Pancreas (tissue), 10 donors: ENCODE results near the gene PTRH2. TPM values are rescaled to one million over a fixed set of nuclear protein-coding genes. Genes with fewer than 3 reads are reported as not detected.

ENCODE experiments used
- ATAC-seq, 4 donors: fragments of 200-7000 bp; cut with Tn5 transposase; one replicate each; pipeline versions ENCODE4 v1.8.0 to v1.9.1; 2020; ENCODE audit warnings: mild to moderate bottlenecking in 4 of 4, moderate library complexity in 4 of 4
- DNase-seq, 6 donors: peaks; one replicate each; pipeline ENCODE4 v3.0.0-alpha.2; 2020
- FAIRE-seq: peaks from 2 replicates; lab custom pipeline; 2012; peaks lifted over from hg19 to GRCh38; lab: Jason Lieb, UNC
- H3K27ac ChIP-seq, 4 donors: fragments of 200-600 bp; sonication (generic); 1 replicate in 3 of 4; 2 replicates in 1 of 4; pipeline versions ENCODE4 v1.5.0 to v1.8.0; 2020
- H3K27me3 ChIP-seq, 4 donors: fragments of 200-600 bp; one replicate each; pipeline ENCODE4 v1.8.0; 2021
- H3K36me3 ChIP-seq, 3 donors: fragments of 200-600 bp; sonication (generic) in 1 of 3; one replicate each; pipeline versions ENCODE4 v1.5.0 to v1.8.0; 2020 to 2021
- H3K4me1 ChIP-seq, 3 donors: fragments of 200-600 bp; one replicate each; pipeline ENCODE4 v1.8.0; 2021
- H3K4me3 ChIP-seq, 4 donors: fragments of 200-600 bp; sonication (generic) in 2 of 4; one replicate each; pipeline versions ENCODE4 v1.5.0 to v1.8.0; 2020 to 2021
- H3K9me3 ChIP-seq, 4 donors: fragments of 200-600 bp; one replicate each; pipeline ENCODE4 v1.8.0; 2021
- WGBS, 2 donors: extraction: QIAGEN DNeasy Blood & Tissue Kit; methylation state at CpG; one replicate each; pipeline ENCODE4 v1.1.7; 2013; 5-methylcytosine and 5-hydroxymethylcytosine counted together
- intact Hi-C, 3 donors: fragments of 100-400 bp; cut with DNase I; formaldehyde crosslinking; loops; one replicate each; pipeline versions ENCODE4 v1.11.1 to v1.14.2; 2022
- polyA plus RNA-seq, 2 donors: library from polyadenylated mRNA; stranded (reverse); fragments of 200-250 nt; gene quantifications; one replicate each; pipeline ENCODE4 v1.2.3, GENCODE V29; 2013
- total RNA-seq, 6 donors: library from RNA; stranded (reverse); fragmentation: NEBNext Ultra II Directional in 4 of 6; extraction: Animal tissue kit (Norgen Biotek cat#: 25700) in 4 of 6; gene quantifications; one replicate each; pipeline versions ENCODE4 v1.2.1 to v1.2.4, GENCODE V29; 2021 to 2023
- TF ChIP-seq, protein P1 (sequence below), 4 donors: fragments of 200-600 bp; sonication (generic) in 3 of 4; IDR thresholded peaks; one replicate each; pipeline versions ENCODE4 v1.5.0 to v1.8.0; 2021; ENCODE audit warnings: antibody characterized with exemption in 4 of 4
- donor health status: healthy with polysubstance abuse.
- donor health status: DM: no; HTN: no; CAD: no; lungs with moderate emphysema.
- donor health status: DM: no; HTN: no; CAD: no.
- donor health status: control.
- donor health status: control.
- donor health status: Bipolar disorder and iron deficiency.
- donor health status: DM: yes; HTN: yes; CAD: no.
- donor health status: DM: no; HTN: no; CAD: no.
- donor health status: DM: no; HTN: no; CAD: no.
- donor health status: DM: yes; HTN: yes; CAD: no.

PTRH2 gene
- total and polyA plus RNA-seq, 8 donors: 5.5 to 23.8 (median 9.5) TPM

DNA sequence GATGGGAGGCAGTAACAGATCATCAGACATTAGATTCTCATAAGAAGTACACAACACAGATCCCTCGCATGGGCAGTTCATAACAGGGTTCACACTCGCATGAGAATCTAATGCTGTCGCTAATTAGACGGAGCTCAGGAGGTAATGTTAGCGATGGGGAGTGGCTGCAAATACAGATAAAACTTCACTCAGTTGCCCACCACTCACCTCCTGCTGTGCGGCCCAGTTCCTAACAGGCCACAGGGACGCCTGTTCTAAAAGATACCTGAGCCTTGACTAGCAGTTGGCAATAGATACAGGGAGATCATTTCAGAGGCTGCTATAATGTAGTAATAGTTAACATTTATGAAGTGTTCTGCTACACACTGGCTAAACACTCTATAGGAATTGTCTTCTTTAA lies 4.9 kb downstream of the PTRH2 start:
- FAIRE-seq (no peak), DNase-seq (no peak), ATAC-seq (no peak)
- intact Hi-C loops: no loop called here
- H3K36me3 ChIP-seq: peaks cover 0 to 7% (median 0%) of the 10 kb centered on the region in 3 donors
- 94 to 97% methylated on average over 7 of the region's 7 CpGs for WGBS, 2 donors
- H3K4me3 ChIP-seq: no peak overlapping the region
- H3K4me1 ChIP-seq: peaks cover 3 to 16% (median 3%) of the 10 kb centered on the region in 3 donors
- no peak overlapping the region for H3K27ac ChIP-seq
- H3K9me3 ChIP-seq: no peaks in the 10 kb centered on the region
- H3K27me3 ChIP-seq: no peaks in the 10 kb centered on the region
- TF ChIP-seq, protein P1, sequence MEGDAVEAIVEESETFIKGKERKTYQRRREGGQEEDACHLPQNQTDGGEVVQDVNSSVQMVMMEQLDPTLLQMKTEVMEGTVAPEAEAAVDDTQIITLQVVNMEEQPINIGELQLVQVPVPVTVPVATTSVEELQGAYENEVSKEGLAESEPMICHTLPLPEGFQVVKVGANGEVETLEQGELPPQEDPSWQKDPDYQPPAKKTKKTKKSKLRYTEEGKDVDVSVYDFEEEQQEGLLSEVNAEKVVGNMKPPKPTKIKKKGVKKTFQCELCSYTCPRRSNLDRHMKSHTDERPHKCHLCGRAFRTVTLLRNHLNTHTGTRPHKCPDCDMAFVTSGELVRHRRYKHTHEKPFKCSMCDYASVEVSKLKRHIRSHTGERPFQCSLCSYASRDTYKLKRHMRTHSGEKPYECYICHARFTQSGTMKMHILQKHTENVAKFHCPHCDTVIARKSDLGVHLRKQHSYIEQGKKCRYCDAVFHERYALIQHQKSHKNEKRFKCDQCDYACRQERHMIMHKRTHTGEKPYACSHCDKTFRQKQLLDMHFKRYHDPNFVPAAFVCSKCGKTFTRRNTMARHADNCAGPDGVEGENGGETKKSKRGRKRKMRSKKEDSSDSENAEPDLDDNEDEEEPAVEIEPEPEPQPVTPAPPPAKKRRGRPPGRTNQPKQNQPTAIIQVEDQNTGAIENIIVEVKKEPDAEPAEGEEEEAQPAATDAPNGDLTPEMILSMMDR (IDR thresholded peaks at IDR 0.05): no peak

DNA sequence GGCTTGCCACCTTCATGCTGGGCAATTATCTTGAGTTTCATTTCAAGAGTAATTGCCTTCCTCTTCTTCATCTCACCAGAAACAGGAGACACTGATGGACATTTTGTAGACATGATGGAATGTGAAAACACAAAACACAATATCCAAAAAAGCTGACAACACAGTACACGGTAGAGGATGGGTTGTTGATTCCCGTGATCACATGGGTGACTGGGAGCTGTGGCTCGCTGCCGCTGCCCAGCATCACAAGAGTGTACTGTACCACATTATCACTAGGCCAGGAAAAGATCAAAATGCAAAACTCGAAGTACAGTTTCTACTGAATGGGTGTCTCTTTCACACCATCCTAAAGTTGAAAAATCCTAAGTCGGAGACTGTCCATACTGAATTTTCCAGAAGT lies 7.4 kb downstream of the PTRH2 start:
- H3K9me3 ChIP-seq: no peaks in the 10 kb centered on the region
- H3K36me3 ChIP-seq: peaks cover 0 to 14% (median 7%) of the 10 kb centered on the region in 3 donors
- 86 to 89% methylated on average over 6 of the region's 6 CpGs for WGBS, 2 donors
- FAIRE-seq: no peak
- no peaks in the 10 kb centered on the region for H3K4me1 ChIP-seq
- H3K4me3 ChIP-seq: no peak overlapping the region
- no peaks in the 10 kb centered on the region for H3K27me3 ChIP-seq
- TF ChIP-seq, protein P1 (IDR thresholded peaks at IDR 0.05): no peak
- intact Hi-C loops: no loop called here
- DNase-seq: no peak
- H3K27ac ChIP-seq: no peak overlapping the region
- ATAC-seq: no peak

DNA sequence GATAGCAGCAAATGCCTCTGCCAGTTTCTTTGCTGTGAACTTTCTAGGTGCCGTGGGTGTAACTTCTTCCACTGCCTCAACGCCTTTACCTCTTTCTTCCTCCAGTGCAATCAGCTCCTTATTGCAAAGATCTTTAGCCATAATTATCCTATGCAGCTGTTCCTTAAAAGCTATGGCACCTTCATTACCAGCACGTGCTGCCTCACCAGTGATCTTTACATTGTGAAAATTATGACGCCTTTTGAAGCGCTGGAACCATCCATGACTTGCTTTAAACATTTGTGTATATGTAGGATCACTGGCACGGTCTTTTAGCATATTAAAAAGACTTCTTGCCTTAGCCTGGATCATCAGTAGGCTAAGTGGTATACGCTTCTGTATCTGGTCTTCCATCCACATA lies 8.0 kb downstream of the PTRH2 start:
- ATAC-seq: no peak
- no peak for FAIRE-seq
- TF ChIP-seq, protein P1 (IDR thresholded peaks at IDR 0.05): no peak
- WGBS, 2 donors: 96 to 99% methylated on average over 7 of the region's 7 CpGs
- no peaks in the 10 kb centered on the region for H3K9me3 ChIP-seq
- intact Hi-C loops: no loop called here
- peaks cover 0 to 20% (median 7%) of the 10 kb centered on the region in 3 donors for H3K36me3 ChIP-seq
- DNase-seq: no peak
- no peak overlapping the region for H3K4me3 ChIP-seq
- H3K27ac ChIP-seq: no peak overlapping the region
- H3K4me1 ChIP-seq: no peaks in the 10 kb centered on the region
- no peaks in the 10 kb centered on the region for H3K27me3 ChIP-seq

DNA sequence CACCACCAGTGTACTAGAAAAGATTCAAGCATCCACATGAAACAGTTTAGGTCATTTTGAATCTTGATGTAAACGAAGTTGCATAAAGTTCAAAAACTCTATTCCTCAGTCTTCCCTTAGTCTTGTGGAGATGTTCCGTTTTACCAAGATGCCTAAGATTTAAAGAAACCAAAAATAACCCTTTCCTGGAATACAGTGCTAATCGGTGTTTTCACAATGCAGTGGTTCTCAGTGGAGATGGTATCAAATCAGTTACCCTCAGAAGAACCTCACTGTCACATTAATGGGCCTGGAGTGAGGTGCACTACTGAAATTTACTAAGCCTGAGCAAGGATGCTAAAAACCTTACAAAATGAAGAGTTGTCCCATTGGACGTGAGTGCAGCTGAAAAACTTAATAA lies 9.1 kb downstream of the PTRH2 start:
- Histone ChIP-seq H3K4me3 (no peak overlapping the region), H3K9me3 (no peaks in the 10 kb centered on the region), H3K27me3 (no peaks in the 10 kb centered on the region), H3K36me3 (peaks cover 0 to 22% (median 7%) of the 10 kb centered on the region in 3 donors), H3K27ac (no peak overlapping the region), H3K4me1 (no peaks in the 10 kb centered on the region)
- WGBS, 2 donors: 78 to 84% methylated on average over 4 of the region's 4 CpGs
- no peak for FAIRE-seq
- intact Hi-C loops: no loop called here
- ATAC-seq: no peak
- TF ChIP-seq, protein P1 (IDR thresholded peaks at IDR 0.05): no peak
- no peak for DNase-seq

DNA sequence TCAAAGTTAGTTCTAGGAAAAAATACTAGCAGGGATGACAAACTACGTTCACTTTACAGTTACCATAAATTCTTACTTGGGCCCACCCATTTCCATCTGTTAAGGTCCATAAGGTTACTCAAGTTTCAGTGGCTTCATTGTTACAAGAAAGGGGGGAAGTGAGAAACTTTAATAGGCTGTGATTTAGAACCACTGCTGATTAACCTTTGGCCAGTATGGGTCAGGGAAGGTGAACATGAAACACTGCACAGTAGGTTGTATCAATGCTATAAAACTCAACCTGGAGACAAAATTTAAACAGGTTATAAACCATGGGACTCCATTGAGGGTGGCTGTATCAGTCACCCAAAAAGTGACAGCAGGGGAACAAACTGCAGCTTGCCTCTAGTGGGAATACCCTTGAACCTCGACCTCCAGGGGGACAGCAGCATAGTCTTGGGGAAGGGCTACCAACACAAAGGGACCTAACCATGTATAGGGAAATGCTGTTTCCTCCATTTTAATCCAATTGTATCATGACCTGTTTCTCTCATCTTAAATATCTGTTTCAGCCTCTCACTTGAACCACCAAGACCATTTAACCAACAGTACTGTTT lies 10.4 kb downstream of the PTRH2 start:
- ATAC-seq (no peak), FAIRE-seq (no peak), DNase-seq (no peak)
- intact Hi-C loops: no loop called here
- WGBS, 2 donors: 89 to 98% methylated on average over 2 of the region's 2 CpGs
- Histone ChIP-seq H3K36me3 (peaks cover 0 to 33% (median 12%) of the 10 kb centered on the region in 3 donors), H3K9me3 (no peaks in the 10 kb centered on the region), H3K4me1 (no peaks in the 10 kb centered on the region), H3K27me3 (no peaks in the 10 kb centered on the region), H3K4me3 (no peak overlapping the region), H3K27ac (no peak overlapping the region)
- TF ChIP-seq, protein P1 (IDR thresholded peaks at IDR 0.05): no peak
